Right ventricle myocardium inferior (tissue), 1 donor: ENCODE results near the gene CCDC54. TPM values are rescaled to one million over a fixed set of nuclear protein-coding genes. Genes with fewer than 3 reads are reported as not detected.
"Not testable (repeated sequence)": the region's sequence is repeated elsewhere in the genome, so short reads cannot be mapped to it uniquely, and the experiment has no call there.

Source experiments
- ATAC-seq: fragments of 200-7000 bp; cut with Tn5 transposase; one replicate; pipeline ENCODE4 v1.9.1; 2020; ENCODE audit warnings: mild to moderate bottlenecking, moderate library complexity
- DNase-seq: peaks from one replicate; pipeline ENCODE4 v3.0.0; 2021; ENCODE audit errors: missing footprints
- intact Hi-C: fragments of 100-400 bp; cut with DNase I; formaldehyde crosslinking; loops from one replicate; pipeline ENCODE4 v1.11.0; 2022
- long read RNA-seq: library from polyadenylated mRNA; unstranded; transcript quantifications from one replicate; pipeline ENCODE4 v2.0.0, GENCODE V29; 2021
- total RNA-seq: library from RNA; stranded (reverse); fragmentation: NEBNext Ultra II Directional; extraction: Animal tissue kit (Norgen Biotek cat#: 25700); gene quantifications from one replicate; pipeline ENCODE4 v1.2.1, GENCODE V29; 2021
- donor health status: DM: no; HTN: yes; CAD: no; lungs with severe emphysema.

Gene CCDC54
- total RNA-seq: not detected
- long read RNA-seq: 0 reads

GRCh38 chr3:107377151-107377550 lies at the start of gene CCDC54:
Gene CCDC54 (plus strand): TSS chr3:107377439. CDS start chr3:107377588, 149 bp downstream.
- no peak for DNase-seq
- intact Hi-C loops: no loop called here
- no peak for ATAC-seq

DNA sequence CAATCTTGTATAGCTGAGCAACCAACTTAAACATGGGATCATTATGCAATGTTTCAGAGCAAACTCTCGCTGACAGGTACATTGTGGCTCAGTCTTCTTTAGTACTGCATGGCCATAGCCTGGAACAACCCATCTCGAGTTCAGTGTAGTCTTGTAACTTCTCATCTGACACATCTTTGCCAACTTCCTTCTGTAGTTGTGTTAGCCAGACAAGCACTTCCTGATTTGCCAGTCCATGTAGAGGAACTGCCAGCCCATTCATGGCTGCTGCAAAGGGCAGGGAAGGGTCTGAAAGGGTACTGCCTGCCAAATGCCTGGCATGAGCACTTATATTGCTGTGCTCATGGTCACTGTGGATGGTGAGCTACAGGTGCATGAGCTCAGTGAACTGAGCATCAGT lies 49.2 kb upstream of the CCDC54 start:
- ATAC-seq (no peak), DNase-seq (no peak)
- intact Hi-C loops: no loop called here

DNA sequence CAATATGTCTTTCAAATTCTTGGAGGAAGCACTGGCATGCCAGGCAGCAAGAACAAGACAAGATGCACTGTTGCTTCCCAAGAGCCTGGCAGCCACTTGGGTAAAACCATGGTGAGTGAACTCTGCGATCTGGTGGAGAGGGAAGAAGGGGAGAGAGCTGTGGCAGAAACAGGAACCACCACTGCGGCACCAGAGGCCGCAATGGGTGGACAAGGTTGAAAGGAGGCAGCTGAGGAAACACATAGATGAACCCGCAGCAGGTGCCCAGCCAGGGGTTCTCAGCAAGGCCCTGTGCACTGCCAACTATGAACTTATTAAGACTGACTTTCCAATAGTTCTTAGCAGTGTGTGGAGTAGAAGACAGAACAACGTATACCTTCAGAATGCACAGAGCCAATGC lies 48.2 kb upstream of the CCDC54 start:
- intact Hi-C loops: no loop called here
- ATAC-seq: no peak
- DNase-seq: no peak

- intact Hi-C loops, DNase-seq: not testable (repeated sequence)
These were observed 37.5 kb upstream of the CCDC54 start for GRCh38 chr3:107339690-107340089.

DNA sequence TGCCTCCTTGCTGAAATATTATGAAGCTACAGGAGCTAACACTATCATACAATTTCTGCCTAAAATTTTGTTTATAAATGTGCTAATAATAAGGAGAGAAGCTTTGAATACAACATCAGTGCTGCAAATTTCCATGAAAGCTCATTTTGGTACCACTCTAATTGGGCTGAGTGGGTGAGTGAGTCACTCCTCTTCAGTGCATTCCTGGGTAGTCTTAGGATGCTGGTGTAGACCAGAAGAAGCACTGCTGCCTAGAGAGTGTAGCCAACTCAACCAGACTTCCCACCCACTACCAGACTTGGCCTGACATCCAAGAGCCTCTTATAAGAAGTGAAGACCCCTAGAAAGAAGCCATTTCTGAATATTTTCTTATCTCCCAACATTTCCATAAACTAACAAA lies 32.5 kb upstream of the CCDC54 start:
- ATAC-seq: no peak
- no peak for DNase-seq
- intact Hi-C loops: no loop called here

More at GRCh38 chr3:107339690-107340089, 37.5 kb upstream of the CCDC54 start:
- ATAC-seq: not testable (repeated sequence)

- intact Hi-C loops: no loop called here
- ATAC-seq (no peak), DNase-seq (no peak)
These were observed 31.3 kb upstream of the CCDC54 start for GRCh38 chr3:107345822-107346405.

- intact Hi-C loops: no loop called here
- ATAC-seq (no peak), DNase-seq (no peak)
These were observed 30.7 kb upstream of the CCDC54 start for GRCh38 chr3:107346564-107346963.

DNA sequence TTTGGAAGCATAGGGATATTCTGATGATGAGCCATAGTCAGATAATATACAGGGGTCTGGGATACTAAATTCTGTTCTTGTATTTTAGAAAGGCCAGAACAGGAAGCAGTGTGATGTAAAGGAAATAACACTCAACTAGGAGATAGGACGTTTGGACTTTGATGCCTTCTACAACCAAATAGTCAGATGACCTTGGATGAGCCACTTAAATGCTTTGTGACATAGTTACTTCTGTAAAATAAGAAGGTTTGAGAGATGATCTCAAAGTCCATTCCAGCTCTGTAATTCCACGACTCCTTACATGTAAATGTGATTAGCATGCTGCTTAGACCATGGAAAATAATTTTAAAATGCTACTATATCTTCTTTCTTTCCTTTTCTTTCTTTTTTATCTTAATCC lies 29.5 kb upstream of the CCDC54 start:
- DNase-seq (no peak), ATAC-seq (no peak)
- intact Hi-C loops: no loop called here

DNA sequence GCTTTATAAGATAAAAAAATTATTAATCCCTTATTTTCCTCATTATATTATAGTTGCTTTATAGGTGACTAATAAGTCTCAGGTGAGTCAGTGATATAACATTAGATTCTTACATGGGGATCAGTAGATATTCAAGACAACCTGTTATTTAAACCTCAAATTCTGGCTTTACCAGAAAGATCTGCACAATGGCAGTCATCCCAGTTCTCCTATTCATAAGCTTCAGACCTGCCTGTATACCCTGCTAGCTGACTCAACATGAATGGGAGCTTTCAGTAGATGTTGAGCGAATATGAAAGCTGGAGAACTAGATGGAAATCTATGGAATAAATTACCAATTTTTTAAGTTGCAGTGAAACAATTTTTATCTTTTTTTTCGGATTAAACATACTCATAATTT lies 20.5 kb upstream of the CCDC54 start:
- no peak for DNase-seq
- intact Hi-C loops: no loop called here
- no peak for ATAC-seq

DNA sequence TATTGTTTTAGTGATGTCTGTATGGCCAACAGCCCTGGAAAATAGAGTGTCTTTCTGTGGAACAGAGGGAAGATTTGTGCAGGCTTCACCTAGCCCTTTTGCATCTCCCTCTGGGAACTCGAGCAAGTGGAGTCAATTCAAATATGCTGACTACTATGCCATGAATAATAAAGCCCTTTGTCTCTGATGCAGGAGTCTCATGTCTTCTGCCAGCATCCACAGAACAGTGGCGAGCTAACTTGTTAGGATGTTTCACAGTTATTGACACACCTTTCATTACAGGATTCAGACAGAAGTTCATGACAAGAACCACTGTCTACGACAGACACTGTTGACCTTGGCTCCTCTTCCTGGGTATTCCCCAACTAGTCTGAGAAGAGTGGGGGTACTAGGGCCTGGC lies 15.6 kb upstream of the CCDC54 start:
- DNase-seq (no peak), ATAC-seq (no peak)
- intact Hi-C loops: no loop called here

DNA sequence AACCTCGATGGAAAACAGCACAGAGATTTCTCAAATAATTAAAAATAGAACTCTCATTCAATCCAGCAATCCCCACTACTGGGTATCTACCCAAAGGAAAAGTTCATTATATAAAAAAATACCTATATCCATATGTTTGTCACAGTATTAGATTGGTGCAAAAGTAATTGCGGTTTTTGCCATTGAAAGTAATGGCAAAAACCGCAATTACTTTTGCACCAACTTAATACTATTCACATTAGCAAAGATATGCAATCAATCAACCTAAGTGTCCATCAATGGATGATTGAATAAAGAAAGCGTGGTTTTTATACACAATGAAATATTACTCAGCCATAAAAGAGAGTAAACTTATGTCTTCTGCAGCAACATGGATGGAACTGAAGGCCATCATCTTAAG lies 12.2 kb upstream of the CCDC54 start:
- DNase-seq (no peak), ATAC-seq (no peak)
- intact Hi-C loops: no loop called here

DNA sequence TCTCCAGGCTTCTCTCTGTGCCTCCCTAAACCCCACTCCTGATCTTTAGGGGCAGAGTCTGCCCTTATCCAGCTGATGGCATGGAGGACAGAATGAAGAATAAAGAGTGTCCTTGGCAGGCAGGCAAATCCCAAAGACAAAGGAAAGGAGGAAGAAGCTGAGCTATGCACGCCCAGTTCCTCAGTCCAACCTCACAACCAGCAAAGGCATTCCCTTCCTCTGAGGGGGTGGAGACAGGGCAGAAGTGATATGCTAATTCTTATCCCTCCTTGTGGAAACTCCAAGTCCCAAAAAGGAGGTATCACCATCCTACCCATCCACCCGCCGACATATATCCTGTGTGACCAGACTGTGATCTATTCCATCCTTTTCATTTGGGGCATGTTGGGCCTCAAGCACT lies 10.5 kb upstream of the CCDC54 start:
- no peak for DNase-seq
- ATAC-seq: no peak
- intact Hi-C loops: no loop called here

- no peak for ATAC-seq
- no peak for DNase-seq
- intact Hi-C loops: no loop called here
These were observed 9.9 kb upstream of the CCDC54 start for GRCh38 chr3:107367353-107367752.

GRCh38 chr3:107368654-107369398 lies 8.4 kb upstream of the CCDC54 start:
- intact Hi-C loops: no loop called here

DNA sequence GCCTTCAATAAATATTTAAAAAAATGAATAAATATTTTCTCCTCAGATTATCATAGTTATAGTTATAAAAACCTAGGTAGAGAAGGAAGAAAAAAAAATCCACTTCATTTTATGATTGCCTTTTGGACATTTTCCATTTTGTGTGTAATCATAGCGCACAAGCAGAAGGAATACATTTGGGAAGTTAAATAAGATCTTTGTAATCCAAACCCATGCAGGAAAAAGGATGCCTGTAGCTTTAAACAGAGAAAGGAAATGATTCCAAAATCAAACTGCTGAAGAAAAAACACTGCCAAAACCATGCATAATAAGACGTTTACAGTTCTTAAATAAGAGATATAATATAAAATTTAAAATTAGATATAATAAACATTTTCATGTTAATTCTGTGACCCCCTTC lies 7.4 kb upstream of the CCDC54 start:
- no peak for DNase-seq
- intact Hi-C loops: no loop called here
- no peak for ATAC-seq

More at GRCh38 chr3:107368654-107369398, 8.4 kb upstream of the CCDC54 start:
- ATAC-seq (no peak), DNase-seq (no peak)

DNA sequence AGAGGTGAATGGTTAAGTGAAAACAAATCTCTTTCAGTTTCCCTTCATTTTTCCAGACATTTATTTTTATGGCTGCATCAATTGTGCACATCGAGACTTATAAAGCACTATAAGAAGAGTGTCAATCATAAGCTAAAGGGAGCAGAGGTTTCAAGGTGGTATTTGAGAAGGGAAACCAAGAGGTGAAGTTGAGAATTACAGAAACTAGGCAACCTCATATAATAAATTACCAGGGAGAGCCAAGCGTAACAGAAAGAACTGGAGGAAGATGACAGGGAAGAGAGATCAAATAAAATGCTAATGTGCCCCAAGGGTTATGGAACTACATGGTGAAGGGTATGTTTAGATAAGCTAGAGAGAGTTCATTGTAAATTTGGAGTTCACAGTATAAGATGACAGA lies 6.3 kb upstream of the CCDC54 start:
- intact Hi-C loops: no loop called here
- DNase-seq (no peak), ATAC-seq (no peak)

DNA sequence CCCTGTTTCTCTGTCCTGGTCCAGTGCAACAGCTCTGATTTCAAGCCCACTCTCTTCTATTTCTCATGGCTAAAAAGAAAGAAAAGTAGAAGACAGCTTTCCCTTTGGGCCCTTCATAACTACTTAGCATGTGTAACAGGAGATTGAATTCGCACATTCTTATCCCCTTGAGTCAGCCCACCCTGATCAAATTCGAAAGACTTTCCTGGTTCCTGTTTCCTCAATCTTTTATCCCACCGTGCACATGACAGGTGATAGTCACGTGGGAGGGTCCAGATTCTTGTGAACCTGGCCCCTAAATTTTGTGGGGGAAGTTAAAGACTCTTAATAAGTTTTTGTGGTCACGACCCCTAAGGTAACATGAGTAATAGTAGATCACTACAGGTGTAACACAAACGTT lies 4.7 kb upstream of the CCDC54 start:
- no peak for ATAC-seq
- intact Hi-C loops: no loop called here
- no peak for DNase-seq

GRCh38 chr3:107373896-107374295 lies 3.3 kb upstream of the CCDC54 start:
- DNase-seq (no peak), ATAC-seq (no peak)
- intact Hi-C loops: no loop called here

- no peak for DNase-seq
- intact Hi-C loops: no loop called here
- ATAC-seq: no peak
These were observed 1.6 kb upstream of the CCDC54 start for GRCh38 chr3:107375682-107376081.

DNA sequence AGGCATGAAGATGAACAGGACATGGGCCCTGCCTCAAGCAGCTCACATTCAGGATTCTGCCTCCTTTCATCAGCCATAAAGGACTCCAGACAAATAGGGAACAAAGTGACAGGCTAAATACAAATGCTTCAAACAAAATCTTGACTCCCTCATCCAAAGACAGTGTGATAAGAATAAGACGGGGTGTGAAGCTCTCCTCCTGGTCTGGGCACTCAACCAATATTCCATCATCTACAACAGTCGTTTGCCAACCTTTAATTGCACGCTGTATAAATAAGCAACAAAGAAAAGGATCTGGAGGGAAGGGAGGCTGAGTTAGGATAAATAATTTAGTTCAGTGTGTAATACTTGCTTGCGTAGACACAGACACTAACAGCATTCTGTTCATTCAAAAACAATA lies 5.4 kb downstream of the CCDC54 start:
- ATAC-seq: no peak
- intact Hi-C loops: no loop called here
- no peak for DNase-seq

DNA sequence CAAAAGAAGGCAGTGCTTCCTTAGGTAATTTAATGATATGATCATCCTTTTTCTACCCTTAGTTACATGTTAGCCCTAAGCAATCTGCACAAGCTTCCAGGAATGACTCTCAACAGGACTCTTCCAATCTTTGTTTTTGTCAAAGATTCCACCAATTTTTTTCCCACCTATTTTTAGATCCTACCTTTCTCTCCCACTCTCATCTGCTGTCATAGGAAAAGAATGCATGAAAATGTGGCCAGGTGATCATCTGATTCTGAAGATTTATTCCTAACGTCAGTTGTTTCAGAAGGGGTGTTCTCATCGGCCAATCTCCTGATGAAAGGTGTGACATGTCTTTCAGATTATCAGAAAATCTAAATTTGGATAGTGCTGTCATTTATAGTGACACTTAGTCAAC lies 7.2 kb downstream of the CCDC54 start:
- DNase-seq (no peak), ATAC-seq (no peak)
- intact Hi-C loops: no loop called here
